H9 (cell line): Measurements from ENCODE around the gene IGFALS. TPM values are rescaled to one million over a fixed set of nuclear protein-coding genes. Genes with fewer than 3 reads are reported as not detected.
A peak's percentile ranks its signal among the peaks of the same experiment; 100 is the strongest.

Experiments
- DNase-seq: peaks from one replicate; pipeline ENCODE4 v3.0.0-alpha.2; 2017
- H2AFZ ChIP-seq: one replicate; pipeline ENCODE4 v1.6.1; 2013; ENCODE audit warnings: mild to moderate bottlenecking, low read length, control low read depth, moderate library complexity
- H2AK5ac ChIP-seq: 2 replicates; pipeline ENCODE4 v1.6.1; 2013; ENCODE audit warnings: low read length, control low read depth, mixed read lengths; ENCODE audit not compliant: insufficient read length
- H2BK120ac ChIP-seq: one replicate; pipeline ENCODE4 v1.6.1; 2013; ENCODE audit warnings: low read depth, mild to moderate bottlenecking, low read length, control low read depth, inconsistent platforms; ENCODE audit not compliant: poor library complexity, severe bottlenecking
- H2BK12ac ChIP-seq: 2 replicates; pipeline ENCODE4 v1.6.1; 2013; ENCODE audit warnings: low read length, control low read depth, mixed read lengths, low read depth; ENCODE audit not compliant: insufficient read length
- H2BK15ac ChIP-seq: 2 replicates; pipeline ENCODE4 v1.6.1; 2013; ENCODE audit warnings: low read depth, low read length, control low read depth
- H2BK20ac ChIP-seq: one replicate; pipeline ENCODE4 v1.6.1; 2013; ENCODE audit warnings: low read depth, mild to moderate bottlenecking, low read length, control low read depth, inconsistent platforms; ENCODE audit not compliant: poor library complexity, severe bottlenecking
- H2BK5ac ChIP-seq: 2 replicates; pipeline ENCODE4 v1.6.1; 2013; ENCODE audit warnings: low read length, control low read depth, mixed read lengths; ENCODE audit not compliant: insufficient read length
- H3K14ac ChIP-seq: 2 replicates; pipeline ENCODE4 v1.6.1; 2013; ENCODE audit warnings: low read length, control low read depth; ENCODE audit not compliant: insufficient read depth
- H3K18ac ChIP-seq: 2 replicates; pipeline ENCODE4 v1.6.1; 2013; ENCODE audit warnings: low read depth, mild to moderate bottlenecking, mixed read lengths, low read length, control low read depth; ENCODE audit not compliant: insufficient read length
- H3K23ac ChIP-seq: 2 replicates; pipeline ENCODE4 v1.6.1; 2013; ENCODE audit warnings: low read length, control low read depth, mixed read lengths, low read depth; ENCODE audit not compliant: insufficient read length
- H3K23me2 ChIP-seq: 2 replicates; pipeline ENCODE4 v1.6.1; 2013; ENCODE audit warnings: low read depth, mild to moderate bottlenecking, mixed read lengths, low read length, control low read depth; ENCODE audit not compliant: insufficient read length, poor library complexity, severe bottlenecking
- H3K27ac ChIP-seq: 2 replicates; pipeline ENCODE4 v1.5.1; 2013; ENCODE audit warnings: low read length, control low read depth, mixed read lengths, low read depth; ENCODE audit not compliant: insufficient read length
- H3K27me3 ChIP-seq: 2 replicates; pipeline ENCODE4 v1.6.1; 2013; ENCODE audit warnings: low read length, control low read depth, inconsistent platforms; ENCODE audit not compliant: insufficient read depth
- H3K4ac ChIP-seq: 2 replicates; pipeline ENCODE4 v1.6.1; 2013; ENCODE audit warnings: low read depth, mild to moderate bottlenecking, control low read depth, inconsistent platforms, low read length, moderate library complexity
- H3K4me1 ChIP-seq: 2 replicates; pipeline ENCODE4 v1.6.1; 2013; ENCODE audit warnings: low read length, control low read depth, inconsistent platforms; ENCODE audit not compliant: insufficient read depth
- H3K4me2 ChIP-seq: 2 replicates; pipeline ENCODE4 v1.6.1; 2013; ENCODE audit warnings: low read length, control low read depth, mixed read lengths; ENCODE audit not compliant: insufficient read length, insufficient read depth
- H3K56ac ChIP-seq: 2 replicates; pipeline ENCODE4 v1.6.1; 2013; ENCODE audit warnings: low read depth, mild to moderate bottlenecking, mixed read lengths, low read length, control low read depth; ENCODE audit not compliant: insufficient read length
- H3K79me1 ChIP-seq: 2 replicates; pipeline ENCODE4 v1.6.1; 2013; ENCODE audit warnings: low read depth, mild to moderate bottlenecking, moderate library complexity, low read length, control low read depth, inconsistent platforms; ENCODE audit not compliant: insufficient read depth, poor library complexity, severe bottlenecking
- H3K79me2 ChIP-seq: 2 replicates; pipeline ENCODE4 v1.6.1; 2013; ENCODE audit warnings: low read length, control low read depth, inconsistent platforms; ENCODE audit not compliant: insufficient read depth
- H3K9ac ChIP-seq: 2 replicates; pipeline ENCODE4 v1.6.1; 2013; ENCODE audit warnings: low read length, control low read depth, mixed read lengths; ENCODE audit not compliant: insufficient read length; ENCODE audit errors: extremely low read depth
- H3K9me3 ChIP-seq: one replicate; pipeline ENCODE4 v1.6.1; 2013; ENCODE audit warnings: low read depth, low read length, inconsistent platforms; ENCODE audit not compliant: control insufficient read depth
- H3T11ph ChIP-seq: one replicate; pipeline ENCODE4 v1.6.1; 2013; ENCODE audit warnings: mild to moderate bottlenecking, low read length, control low read depth, inconsistent platforms
- H4K20me1 ChIP-seq: one replicate; pipeline ENCODE4 v1.6.1; 2013; ENCODE audit not compliant: control insufficient read depth, insufficient read length, insufficient read depth
- H4K5ac ChIP-seq: 2 replicates; pipeline ENCODE4 v1.6.1; 2013; ENCODE audit warnings: low read depth, mild to moderate bottlenecking, mixed read lengths, low read length, control low read depth; ENCODE audit not compliant: insufficient read length
- H4K8ac ChIP-seq: replicated peaks from 2 replicates; pipeline ENCODE4 v1.6.1; 2013; ENCODE audit warnings: low read length, control low read depth, mixed read lengths, low read depth; ENCODE audit not compliant: insufficient read length
- H4K91ac ChIP-seq: 2 replicates; pipeline ENCODE4 v1.6.1; 2013; ENCODE audit warnings: low read depth, mild to moderate bottlenecking, moderate library complexity, mixed read lengths, low read length, control low read depth; ENCODE audit not compliant: insufficient read length
- H3K27ac Mint-ChIP-seq, 3 experiments: 2 replicates in 2 of 3; 3 replicates in 1 of 3; pipeline ENCODE4 v1.8.0; 2020 to 2021; ENCODE audit warnings: mixed read lengths in 3 of 3, mild to moderate bottlenecking in 1 of 3, moderate library complexity in 1 of 3
- H3K27me3 Mint-ChIP-seq: 2 replicates; pipeline ENCODE4 v1.8.0; 2021; ENCODE audit warnings: low read depth, mild to moderate bottlenecking, moderate library complexity, mixed read lengths
- H3K36me3 Mint-ChIP-seq, 3 experiments: 2 replicates in 2 of 3; 3 replicates in 1 of 3; pipeline ENCODE4 v1.8.0; 2020 to 2021; ENCODE audit warnings: low read depth in 3 of 3, mixed read lengths in 3 of 3; ENCODE audit not compliant: insufficient read depth in 1 of 3
- H3K4me1 Mint-ChIP-seq, 2 experiments: 2 replicates each; pipeline ENCODE4 v1.8.0; 2020; ENCODE audit warnings: mixed read lengths in 2 of 2
- H3K4me3 Mint-ChIP-seq, 2 experiments: 2 replicates in 1 of 2; 3 replicates in 1 of 2; pipeline ENCODE4 v1.8.0; 2020 to 2021; ENCODE audit warnings: mild to moderate bottlenecking in 2 of 2, mixed read lengths in 2 of 2, moderate library complexity in 1 of 2
- H3K9me3 Mint-ChIP-seq, 2 experiments: 2 replicates in 1 of 2; 3 replicates in 1 of 2; pipeline ENCODE4 v1.8.0; 2020; ENCODE audit warnings: mild to moderate bottlenecking in 2 of 2, mixed read lengths in 2 of 2, moderate library complexity in 1 of 2
- CTCF ChIP-seq: fragments of 200-600 bp; sonication (generic); conservative IDR thresholded peaks from 3 replicates; pipeline ENCODE4 v1.8.0; 2021; ENCODE audit warnings: antibody characterized with exemption, mild to moderate bottlenecking
- WGBS: extraction: QIAGEN DNeasy Blood & Tissue Kit; methylation state at CpG from one replicate; pipeline ENCODE4 v1.1.7; 2013; ENCODE audit warnings: missing lambda C conversion rate, low lambda C conversion rate, mixed read lengths; ENCODE audit not compliant: insufficient read length; ENCODE audit errors: extremely low coverage; 5-methylcytosine and 5-hydroxymethylcytosine counted together
- total RNA-seq: library from RNA; stranded (reverse); gene quantifications from 2 replicates; pipeline ENCODE4 v1.2.1, GENCODE V29; 2021

IGFALS gene
- total RNA-seq, 1 experiment from 2014 or later: not detected

- Histone ChIP-seq H4K91ac (no peak overlapping the region), H2BK120ac (no peak overlapping the region), H3T11ph (no peak overlapping the region), H3K27ac (no peak overlapping the region), H4K5ac (no peak overlapping the region), H2BK15ac (no peak overlapping the region), H3K18ac (no peak overlapping the region), H3K79me1 (no peaks in the 10 kb centered on the region), H3K4me2 (no peak overlapping the region), H3K23me2 (no peaks in the 10 kb centered on the region), H2BK12ac (no peak overlapping the region), H3K56ac (no peak overlapping the region), H3K23ac (no peak overlapping the region), H3K4me1 (no peaks in the 10 kb centered on the region), H4K20me1 (no peaks in the 10 kb centered on the region), H3K9ac (no peak overlapping the region), H3K14ac (no peak overlapping the region), H3K79me2 (no peaks in the 10 kb centered on the region), H2AFZ (no peak overlapping the region), H2BK20ac (no peak overlapping the region), H3K9me3 (no peaks in the 10 kb centered on the region), H2BK5ac (no peak overlapping the region), H4K8ac (no peak overlapping the region), H2AK5ac (no peak overlapping the region), H3K27me3 (no peaks in the 10 kb centered on the region), H3K4ac (no peak overlapping the region)
- Mint-ChIP-seq H3K27ac (peak overlapping the region in 2 of 3 experiments; percentile 61 to 70; a peak in 2 of 7 replicates), H3K27me3 (peaks cover 12% of the 10 kb centered on the region), H3K36me3 (no peaks in the 10 kb centered on the region), H3K4me1 (no peaks in the 10 kb centered on the region), H3K4me3 (no peak overlapping the region), H3K9me3 (no peaks in the 10 kb centered on the region)
- DNase-seq: no peak
- no CpG with 5 or more reads among the region's 9 CpGs for WGBS
- TF ChIP-seq CTCF: no peak
These were observed 46.0 kb upstream of the IGFALS start for GRCh38 chr16:1839554-1839953.
